ENCODE data around the gene NUBP2. TPM values are rescaled to one million over a fixed set of nuclear protein-coding genes. Genes with fewer than 3 reads are reported as not detected.

The NUBP2 gene
- total RNA-seq, 1 donor from 2014 or later: 111 TPM

GRCh38 chr16:1822801-1823200 lies 40.0 kb downstream of the NUBP2 start:
- H3K4me3 ChIP-seq (ENCODE audit: low read depth, low read length): no peak overlapping the region
- no peak for DNase-seq (ENCODE audit: low read depth)

GRCh38 chr16:1823821-1824220 lies 41.1 kb downstream of the NUBP2 start:
- TF ChIP-seq, protein P1, sequence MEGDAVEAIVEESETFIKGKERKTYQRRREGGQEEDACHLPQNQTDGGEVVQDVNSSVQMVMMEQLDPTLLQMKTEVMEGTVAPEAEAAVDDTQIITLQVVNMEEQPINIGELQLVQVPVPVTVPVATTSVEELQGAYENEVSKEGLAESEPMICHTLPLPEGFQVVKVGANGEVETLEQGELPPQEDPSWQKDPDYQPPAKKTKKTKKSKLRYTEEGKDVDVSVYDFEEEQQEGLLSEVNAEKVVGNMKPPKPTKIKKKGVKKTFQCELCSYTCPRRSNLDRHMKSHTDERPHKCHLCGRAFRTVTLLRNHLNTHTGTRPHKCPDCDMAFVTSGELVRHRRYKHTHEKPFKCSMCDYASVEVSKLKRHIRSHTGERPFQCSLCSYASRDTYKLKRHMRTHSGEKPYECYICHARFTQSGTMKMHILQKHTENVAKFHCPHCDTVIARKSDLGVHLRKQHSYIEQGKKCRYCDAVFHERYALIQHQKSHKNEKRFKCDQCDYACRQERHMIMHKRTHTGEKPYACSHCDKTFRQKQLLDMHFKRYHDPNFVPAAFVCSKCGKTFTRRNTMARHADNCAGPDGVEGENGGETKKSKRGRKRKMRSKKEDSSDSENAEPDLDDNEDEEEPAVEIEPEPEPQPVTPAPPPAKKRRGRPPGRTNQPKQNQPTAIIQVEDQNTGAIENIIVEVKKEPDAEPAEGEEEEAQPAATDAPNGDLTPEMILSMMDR (conservative IDR thresholded peaks at IDR 0.05; ENCODE audit: low read depth, low read length): peak; percentile 59
- H3K4me3 ChIP-seq (ENCODE audit: low read depth, low read length): no peak overlapping the region
- DNase-seq (ENCODE audit: low read depth): no peak

More at GRCh38 chr16:1822801-1823200, 40.0 kb downstream of the NUBP2 start:
- TF ChIP-seq, protein P1 (conservative IDR thresholded peaks at IDR 0.05; ENCODE audit: low read depth, low read length): no peak

DNA sequence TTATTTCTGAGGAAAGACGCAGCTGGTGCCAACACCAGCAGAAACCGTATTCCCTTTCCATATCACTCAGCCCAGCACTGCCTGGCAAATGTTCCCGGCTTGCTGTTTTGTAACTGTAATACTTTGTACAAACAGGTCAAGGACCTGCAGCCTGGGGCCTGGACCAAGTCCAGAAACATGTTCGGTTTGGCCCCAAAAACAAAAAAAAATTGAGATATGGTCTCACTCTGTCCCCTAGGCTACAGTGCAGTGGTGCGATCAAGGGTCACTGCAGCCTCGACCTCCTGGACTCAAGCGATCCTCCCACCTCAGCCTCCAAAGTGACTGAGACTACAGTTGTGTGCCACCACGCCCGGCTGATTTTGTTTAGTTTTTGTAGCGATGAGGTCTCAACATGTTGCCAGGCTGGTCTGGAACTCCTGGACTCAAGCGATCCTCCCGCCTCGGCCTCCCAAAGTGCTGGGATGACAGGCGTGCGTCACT lies 42.7 kb downstream of the NUBP2 start:
- TF ChIP-seq, protein P1 (conservative IDR thresholded peaks at IDR 0.05; ENCODE audit: low read depth, low read length): no peak
- H3K4me3 ChIP-seq (ENCODE audit: low read depth, low read length): peak overlapping the region; percentile 84
- DNase-seq (ENCODE audit: low read depth): no peak

DNA sequence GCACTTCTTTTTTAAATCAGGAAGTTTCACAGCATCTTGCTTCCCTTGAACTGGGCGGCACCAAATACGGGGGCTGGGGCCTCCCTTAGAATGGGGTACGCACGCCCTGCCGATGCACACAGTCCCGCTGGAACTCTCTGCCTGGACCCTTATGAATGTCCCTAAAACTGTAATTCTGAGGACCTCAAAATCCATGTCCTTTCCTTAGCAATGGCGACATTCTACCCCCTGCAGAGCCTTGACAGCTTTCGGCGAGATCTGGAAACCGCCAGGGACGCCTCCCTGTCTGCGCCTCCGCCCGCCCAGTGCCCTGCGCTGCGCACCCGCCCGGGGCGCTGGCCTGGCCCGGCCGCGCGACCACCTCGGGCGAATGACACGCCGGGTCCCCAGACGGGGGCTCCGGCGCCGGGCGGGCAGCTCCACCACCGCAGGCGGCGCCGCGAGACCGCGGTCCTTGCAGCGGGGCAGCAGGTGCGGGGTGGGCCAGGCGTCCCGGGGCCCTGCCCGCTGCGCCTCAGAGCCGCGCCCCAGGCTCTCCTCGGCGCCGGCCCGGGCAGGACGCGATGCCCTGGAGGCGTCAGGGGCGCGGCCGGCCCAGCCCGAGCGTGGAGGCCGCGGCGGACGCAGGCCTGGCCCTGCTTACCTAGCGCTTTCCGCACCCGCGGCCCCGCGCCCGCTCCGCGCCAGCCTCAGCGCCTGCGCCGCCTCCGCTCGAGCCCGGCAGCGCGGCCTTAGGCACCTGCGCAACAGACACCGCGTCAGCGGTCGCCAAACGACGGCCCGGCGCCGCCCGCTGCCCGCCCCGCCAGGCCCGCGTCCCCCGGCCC lies 43.3 kb downstream of the NUBP2 start:
- peak overlapping the region; percentile 84 for H3K4me3 ChIP-seq (ENCODE audit: low read depth, low read length)
- TF ChIP-seq, protein P1 (conservative IDR thresholded peaks at IDR 0.05; ENCODE audit: low read depth, low read length): no peak
- DNase-seq (ENCODE audit: low read depth): no peak

DNA sequence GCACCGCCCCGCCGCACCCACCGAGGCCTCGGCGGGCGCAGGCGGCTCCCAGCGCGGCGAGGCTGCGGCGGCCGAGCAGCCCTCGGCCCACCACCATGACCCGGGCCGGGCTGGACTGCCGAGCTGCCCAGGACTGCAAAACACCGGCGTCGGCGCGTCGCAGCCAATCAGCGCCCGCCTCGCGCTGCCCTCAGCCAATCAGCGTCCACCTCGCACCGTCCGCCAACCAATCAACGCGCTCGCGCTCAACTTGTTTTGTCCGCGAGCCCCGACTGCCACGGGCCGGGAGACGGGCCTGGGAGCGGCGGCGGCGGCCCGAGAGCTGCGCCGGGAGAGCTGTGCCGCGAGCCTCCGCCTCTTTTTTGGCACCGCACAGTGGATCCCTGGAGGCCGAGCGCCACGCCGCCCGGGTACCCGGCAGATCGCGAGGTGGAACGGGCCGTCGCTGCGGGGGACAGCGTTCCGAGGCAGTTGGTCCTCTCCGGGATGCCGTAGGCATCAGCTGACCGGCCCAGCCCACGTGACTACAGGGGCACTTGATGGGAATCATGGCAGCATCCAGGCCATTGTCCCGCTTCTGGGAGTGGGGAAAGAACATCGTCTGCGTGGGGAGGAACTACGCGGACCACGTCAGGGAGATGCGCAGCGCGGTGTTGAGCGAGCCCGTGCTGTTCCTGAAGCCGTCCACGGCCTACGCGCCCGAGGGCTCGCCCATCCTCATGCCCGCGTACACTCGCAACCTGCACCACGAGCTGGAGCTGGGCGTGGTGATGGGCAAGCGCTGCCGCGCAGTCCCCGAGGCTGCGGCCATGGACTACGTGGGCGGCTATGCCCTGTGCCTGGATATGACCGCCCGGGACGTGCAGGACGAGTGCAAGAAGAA lies 44.2 kb downstream of the NUBP2 start, which contains the start of the genes FAHD1 and HAGH:
TSS of gene FAHD1 (plus strand) at position 516 of the 883 bp plus-strand sequence. CDS start at position 549, 33 bp downstream.
TSS of gene HAGH (minus strand) at position 135 of the 883 bp plus-strand sequence. CDS start at position 97, 38 bp downstream.
- peak; percentile 56 for DNase-seq (ENCODE audit: low read depth)
- peak within 1 kb of the TSS; percentile 84 for H3K4me3 ChIP-seq (ENCODE audit: low read depth, low read length)
- TF ChIP-seq, protein P1 (conservative IDR thresholded peaks at IDR 0.05; ENCODE audit: low read depth, low read length): no peak

- DNase-seq (ENCODE audit: low read depth): peak; percentile 48
- H3K4me3 ChIP-seq (ENCODE audit: low read depth, low read length): peak overlapping the region; percentile 84
- TF ChIP-seq, protein P1 (conservative IDR thresholded peaks at IDR 0.05; ENCODE audit: low read depth, low read length): no peak
These were observed 46.1 kb downstream of the NUBP2 start for GRCh38 chr16:1828645-1829410.
